ENCODE results near the gene GLOD5. TPM values are rescaled to one million over a fixed set of nuclear protein-coding genes. Genes with fewer than 3 reads are reported as not detected.

Gene GLOD5
- total RNA-seq, 2 donors from 2014 or later, result not detected

DNA sequence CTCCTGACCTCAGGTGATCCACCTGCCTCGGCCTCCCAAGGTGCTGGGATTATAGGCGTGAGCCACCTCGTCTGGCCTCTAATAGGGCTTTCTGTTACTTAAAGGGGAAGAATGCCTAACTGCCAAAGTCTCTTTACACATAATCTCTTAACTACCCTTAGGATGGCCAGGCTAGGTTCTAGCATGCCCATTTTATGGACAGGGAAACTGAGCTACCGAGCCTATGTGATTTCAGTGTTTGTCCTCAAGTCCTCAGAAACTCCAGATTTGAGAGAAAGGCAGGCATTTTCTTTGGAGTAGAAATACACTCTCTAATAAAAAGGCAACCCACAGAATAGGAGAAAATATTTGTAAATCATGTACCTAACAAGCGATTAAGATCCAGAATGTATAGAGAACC, 12.4 kb upstream of the GLOD5 start:
- Histone ChIP-seq H3K36me3 (ENCODE audit: control insufficient read depth, insufficient read depth, low read length) (no peaks in the 10 kb centered on the region), H3K9me3 (ENCODE audit: control insufficient read depth, low read length) (no peaks in the 10 kb centered on the region), H3K4me3 (ENCODE audit: low read length) (no peak overlapping the region), H3K9ac (ENCODE audit: extremely low read depth, low read length, poor library complexity, severe bottlenecking) (no peak overlapping the region), H3K27ac (ENCODE audit: low read depth, low read length) (no peak overlapping the region), H3K27me3 (ENCODE audit: control insufficient read depth, insufficient read depth, low read length, poor library complexity, severe bottlenecking) (no peaks in the 10 kb centered on the region), H3K4me1 (ENCODE audit: control insufficient read depth, insufficient read depth, low read length) (no peaks in the 10 kb centered on the region)
- 94% methylated on average over 2 of the region's 5 CpGs; no CpG with 5 or more reads in 1 of the 2 experiments for WGBS, 2 experiments (ENCODE audit: insufficient coverage in 1 of 2, insufficient read length in 1 of 2)
- Mint-ChIP-seq H3K4me3 (no peak overlapping the region), H3K27me3 (ENCODE audit: insufficient read depth) (no peaks in the 10 kb centered on the region), H3K9me3 (peaks cover 62% of the 10 kb centered on the region), H3K36me3 (ENCODE audit: low read depth) (no peaks in the 10 kb centered on the region), H3K27ac (no peak overlapping the region), H3K4me1 (no peaks in the 10 kb centered on the region)
- TF ChIP-seq, protein P1, sequence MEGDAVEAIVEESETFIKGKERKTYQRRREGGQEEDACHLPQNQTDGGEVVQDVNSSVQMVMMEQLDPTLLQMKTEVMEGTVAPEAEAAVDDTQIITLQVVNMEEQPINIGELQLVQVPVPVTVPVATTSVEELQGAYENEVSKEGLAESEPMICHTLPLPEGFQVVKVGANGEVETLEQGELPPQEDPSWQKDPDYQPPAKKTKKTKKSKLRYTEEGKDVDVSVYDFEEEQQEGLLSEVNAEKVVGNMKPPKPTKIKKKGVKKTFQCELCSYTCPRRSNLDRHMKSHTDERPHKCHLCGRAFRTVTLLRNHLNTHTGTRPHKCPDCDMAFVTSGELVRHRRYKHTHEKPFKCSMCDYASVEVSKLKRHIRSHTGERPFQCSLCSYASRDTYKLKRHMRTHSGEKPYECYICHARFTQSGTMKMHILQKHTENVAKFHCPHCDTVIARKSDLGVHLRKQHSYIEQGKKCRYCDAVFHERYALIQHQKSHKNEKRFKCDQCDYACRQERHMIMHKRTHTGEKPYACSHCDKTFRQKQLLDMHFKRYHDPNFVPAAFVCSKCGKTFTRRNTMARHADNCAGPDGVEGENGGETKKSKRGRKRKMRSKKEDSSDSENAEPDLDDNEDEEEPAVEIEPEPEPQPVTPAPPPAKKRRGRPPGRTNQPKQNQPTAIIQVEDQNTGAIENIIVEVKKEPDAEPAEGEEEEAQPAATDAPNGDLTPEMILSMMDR (conservative IDR thresholded peaks at IDR 0.05), result no peak
- no peak for DNase-seq

DNA sequence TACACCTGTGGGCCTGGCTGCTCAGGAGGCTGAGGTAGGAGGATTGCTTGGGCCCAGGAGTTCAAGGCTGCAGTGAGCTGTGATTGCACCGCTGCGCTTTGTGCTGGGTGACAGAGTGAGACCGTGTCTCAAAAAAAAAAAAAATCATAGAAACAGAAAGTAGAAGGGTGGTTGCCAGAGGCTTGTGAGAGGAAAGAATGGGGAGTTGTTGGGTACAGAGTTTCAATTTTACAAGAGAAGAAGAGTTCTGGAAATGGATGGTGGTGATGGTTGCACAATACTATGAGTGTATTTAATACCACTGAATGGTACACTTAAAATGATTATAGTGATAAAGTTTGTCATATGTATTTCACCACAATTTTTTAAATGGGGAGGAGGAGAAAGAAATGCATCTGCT, 10.2 kb upstream of the GLOD5 start:
- Histone ChIP-seq H3K36me3 (ENCODE audit: control insufficient read depth, insufficient read depth, low read length) (no peaks in the 10 kb centered on the region), H3K9ac (ENCODE audit: extremely low read depth, low read length, poor library complexity, severe bottlenecking) (no peak overlapping the region), H3K4me1 (ENCODE audit: control insufficient read depth, insufficient read depth, low read length) (no peaks in the 10 kb centered on the region), H3K4me3 (ENCODE audit: low read length) (no peak overlapping the region), H3K27ac (ENCODE audit: low read depth, low read length) (no peak overlapping the region), H3K27me3 (ENCODE audit: control insufficient read depth, insufficient read depth, low read length, poor library complexity, severe bottlenecking) (no peaks in the 10 kb centered on the region), H3K9me3 (ENCODE audit: control insufficient read depth, low read length) (no peaks in the 10 kb centered on the region)
- H3K36me3 Mint-ChIP-seq (ENCODE audit: low read depth), result no peaks in the 10 kb centered on the region
- H3K4me1 Mint-ChIP-seq, result no peaks in the 10 kb centered on the region
- H3K9me3 Mint-ChIP-seq, result peaks cover 59% of the 10 kb centered on the region
- 91% methylated on average over 3 of the region's 3 CpGs; no CpG with 5 or more reads in 1 of the 2 experiments for WGBS, 2 experiments (ENCODE audit: insufficient coverage in 1 of 2, insufficient read length in 1 of 2)
- DNase-seq, result no peak
- no peak overlapping the region for H3K27ac Mint-ChIP-seq
- no peaks in the 10 kb centered on the region for H3K27me3 Mint-ChIP-seq (ENCODE audit: insufficient read depth)
- H3K4me3 Mint-ChIP-seq, result no peak overlapping the region
- TF ChIP-seq, protein P1 (conservative IDR thresholded peaks at IDR 0.05), result no peak

DNA sequence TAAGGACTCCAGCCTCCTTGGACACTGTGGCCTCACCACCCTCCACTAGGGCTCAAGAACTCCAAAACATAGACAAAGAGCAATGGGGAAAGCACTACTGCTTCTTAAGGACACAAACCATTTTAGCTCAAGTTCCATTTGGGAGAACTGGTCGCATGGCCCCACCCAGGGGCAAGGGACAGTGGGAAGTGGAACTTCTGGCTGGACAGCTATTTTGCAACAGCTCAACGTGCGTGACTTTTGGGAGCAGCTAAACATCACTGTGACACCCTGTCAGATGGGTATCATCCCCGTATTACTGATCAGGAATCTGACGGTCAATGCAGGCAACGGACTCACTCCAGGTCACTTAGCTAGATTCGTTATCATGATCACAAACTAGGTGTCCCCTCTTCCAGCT, 9.0 kb upstream of the GLOD5 start:
- Mint-ChIP-seq H3K4me1 (no peaks in the 10 kb centered on the region), H3K9me3 (peaks cover 60% of the 10 kb centered on the region), H3K27ac (no peak overlapping the region), H3K36me3 (ENCODE audit: low read depth) (no peaks in the 10 kb centered on the region), H3K4me3 (no peak overlapping the region), H3K27me3 (ENCODE audit: insufficient read depth) (no peaks in the 10 kb centered on the region)
- H3K4me3 ChIP-seq (ENCODE audit: low read length), result no peak overlapping the region
- no peaks in the 10 kb centered on the region for H3K4me1 ChIP-seq (ENCODE audit: control insufficient read depth, insufficient read depth, low read length)
- DNase-seq, result no peak
- H3K9ac ChIP-seq (ENCODE audit: extremely low read depth, low read length, poor library complexity, severe bottlenecking), result no peak overlapping the region
- WGBS, 2 experiments (ENCODE audit: insufficient coverage in 1 of 2, insufficient read length in 1 of 2), result 90 to 92% methylated on average over 5 to 7 of the region's 7 CpGs
- H3K9me3 ChIP-seq (ENCODE audit: control insufficient read depth, low read length), result no peaks in the 10 kb centered on the region
- H3K36me3 ChIP-seq (ENCODE audit: control insufficient read depth, insufficient read depth, low read length), result no peaks in the 10 kb centered on the region
- H3K27me3 ChIP-seq (ENCODE audit: control insufficient read depth, insufficient read depth, low read length, poor library complexity, severe bottlenecking), result no peaks in the 10 kb centered on the region
- TF ChIP-seq, protein P1 (conservative IDR thresholded peaks at IDR 0.05), result no peak
- no peak overlapping the region for H3K27ac ChIP-seq (ENCODE audit: low read depth, low read length)
